T-helper 22 cell (primary cell): ENCODE results near the gene CYP1A2.
A peak's percentile ranks its signal among the peaks of the same experiment; 100 is the strongest.

ENCODE experiments used
- DNase-seq: peaks from one replicate; pipeline ENCODE4 v3.0.0-alpha.2; 2020; ENCODE audit warnings: low read depth

The CYP1A2 gene

GRCh38 chr15:74790080-74790916, 41.7 kb downstream of the CYP1A2 start:
- DNase-seq: peak; percentile 49

- no peak for DNase-seq
These were observed 42.4 kb downstream of the CYP1A2 start for GRCh38 chr15:74791007-74791406.

GRCh38 chr15:74791667-74792066, 43.0 kb downstream of the CYP1A2 start:
- no peak for DNase-seq

GRCh38 chr15:74792227-74793016, 43.8 kb downstream of the CYP1A2 start:
- no peak for DNase-seq

GRCh38 chr15:74793135-74794028, 44.7 kb downstream of the CYP1A2 start:
- peak; percentile 59 for DNase-seq

GRCh38 chr15:74794248-74794969, 45.8 kb downstream of the CYP1A2 start:
- DNase-seq: no peak

GRCh38 chr15:74794970-74795349, 46.3 kb downstream of the CYP1A2 start:
- no peak for DNase-seq

- peak; percentile 43 for DNase-seq
These were observed 47.5 kb downstream of the CYP1A2 start for GRCh38 chr15:74795966-74796625.

- no peak for DNase-seq
These were observed 50.0 kb downstream of the CYP1A2 start for GRCh38 chr15:74798388-74799254.

GRCh38 chr15:74799255-74799855, 50.7 kb downstream of the CYP1A2 start:
- no peak for DNase-seq

GRCh38 chr15:74799856-74800558, 51.4 kb downstream of the CYP1A2 start:
- DNase-seq: peak; percentile 77

GRCh38 chr15:74800559-74801094, 52.0 kb downstream of the CYP1A2 start:
- no peak for DNase-seq

- no peak for DNase-seq
These were observed 52.8 kb downstream of the CYP1A2 start for GRCh38 chr15:74801311-74801997.

GRCh38 chr15:74802290-74802689, 53.6 kb downstream of the CYP1A2 start:
- DNase-seq: no peak

- no peak for DNase-seq
These were observed 54.3 kb downstream of the CYP1A2 start for GRCh38 chr15:74802862-74803447.

- DNase-seq: no peak
These were observed 56.3 kb downstream of the CYP1A2 start for GRCh38 chr15:74804935-74805334.
